Measurements from ENCODE around the gene ARCN1.
"Not testable (repeated sequence)": the region's sequence is repeated elsewhere in the genome, so short reads cannot be mapped to it uniquely, and the experiment has no call there.

ARCN1 gene

DNA sequence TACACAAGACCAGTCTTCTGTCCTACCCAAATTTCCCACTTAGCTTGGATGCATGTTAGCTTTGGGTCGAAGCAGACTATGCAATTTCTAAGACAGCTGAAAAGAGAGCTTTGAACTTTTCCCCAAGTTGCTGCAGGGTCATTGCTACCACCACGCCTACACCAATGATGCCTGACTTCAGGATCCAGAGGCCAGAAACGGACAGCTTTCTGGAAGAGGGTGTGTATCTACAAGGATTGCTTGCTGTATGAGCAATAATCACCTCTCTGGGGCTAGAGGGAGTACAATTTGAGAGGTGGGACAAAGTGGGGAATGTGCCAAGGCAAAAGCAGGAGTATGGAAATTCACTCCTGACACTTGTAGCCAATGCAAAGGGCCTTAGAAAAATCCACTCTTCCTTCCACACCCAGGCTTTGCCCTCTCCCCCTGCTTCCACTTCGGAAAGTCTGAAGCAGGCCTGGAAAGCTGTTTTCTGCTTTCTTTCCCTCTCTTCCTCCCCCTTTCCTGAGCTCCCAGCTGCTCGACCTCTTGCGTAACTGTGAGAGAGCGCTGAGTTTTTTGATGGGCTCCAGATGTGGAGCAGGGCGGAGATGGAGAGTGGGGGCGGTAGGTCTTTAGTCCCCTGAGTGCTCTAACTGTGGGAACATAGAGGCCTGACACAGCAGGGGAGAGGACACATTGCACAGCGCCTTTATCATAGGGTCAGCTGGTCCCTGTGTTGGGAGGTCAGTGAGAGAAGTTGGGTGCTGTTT is 33.1 kb downstream of the ARCN1 start:
- DNase-seq (ENCODE audit: low read depth, low spot score): no peak

DNA sequence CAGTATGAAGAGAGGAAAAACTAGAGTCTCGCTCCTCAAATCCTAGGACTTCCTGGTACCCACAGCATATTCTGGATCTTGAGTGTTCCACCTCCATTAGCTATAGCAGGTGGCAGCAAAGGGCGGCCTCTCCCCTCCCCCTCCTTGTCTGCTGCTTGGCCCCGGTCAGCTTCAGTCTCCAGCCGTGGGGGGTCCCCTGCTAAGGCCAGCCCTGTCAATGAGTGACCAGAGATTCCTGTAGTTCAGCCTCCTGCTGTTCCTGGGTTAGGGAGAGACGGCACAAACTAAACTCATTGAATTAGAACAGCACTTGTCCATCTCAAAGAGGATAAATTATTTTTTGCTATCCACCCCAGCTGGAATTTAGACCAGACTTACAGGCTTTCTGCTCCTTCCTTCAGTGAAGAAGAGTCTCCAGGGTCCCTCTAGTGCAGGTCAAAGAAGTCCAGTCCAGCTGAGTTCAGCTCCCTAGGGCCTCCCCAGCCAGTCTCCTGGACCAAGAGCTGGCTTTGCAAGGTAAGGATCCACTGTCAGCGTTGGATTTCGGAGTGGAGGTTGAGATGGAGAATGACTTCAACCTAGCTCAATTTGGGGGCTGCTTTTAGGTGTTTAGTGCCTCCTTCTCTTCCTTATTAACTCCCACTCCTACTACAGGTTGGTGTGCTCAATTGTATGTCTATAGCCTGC is 34.1 kb downstream of the ARCN1 start:
- no peak for DNase-seq (ENCODE audit: low read depth, low spot score)

DNA sequence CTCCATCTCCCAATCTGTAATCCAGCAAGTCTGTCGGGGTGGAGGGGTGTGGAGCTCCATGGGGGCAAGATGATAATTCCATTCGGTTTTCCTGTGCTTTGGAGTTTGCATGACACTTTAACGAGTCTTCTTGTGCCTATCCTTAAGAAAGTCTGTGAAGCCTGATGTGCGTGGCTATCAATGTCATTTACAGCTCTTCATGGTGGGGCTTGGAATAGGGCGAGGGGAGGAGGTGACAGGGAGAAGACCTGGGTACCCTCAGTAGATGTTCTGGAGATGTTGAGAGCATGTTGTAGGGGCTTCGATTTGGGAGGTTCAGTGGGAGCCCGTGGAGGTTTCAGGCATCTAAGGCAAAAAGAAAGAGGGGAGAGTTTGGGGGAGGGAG is 34.6 kb downstream of the ARCN1 start:
- no peak for DNase-seq (ENCODE audit: low read depth, low spot score)

DNA sequence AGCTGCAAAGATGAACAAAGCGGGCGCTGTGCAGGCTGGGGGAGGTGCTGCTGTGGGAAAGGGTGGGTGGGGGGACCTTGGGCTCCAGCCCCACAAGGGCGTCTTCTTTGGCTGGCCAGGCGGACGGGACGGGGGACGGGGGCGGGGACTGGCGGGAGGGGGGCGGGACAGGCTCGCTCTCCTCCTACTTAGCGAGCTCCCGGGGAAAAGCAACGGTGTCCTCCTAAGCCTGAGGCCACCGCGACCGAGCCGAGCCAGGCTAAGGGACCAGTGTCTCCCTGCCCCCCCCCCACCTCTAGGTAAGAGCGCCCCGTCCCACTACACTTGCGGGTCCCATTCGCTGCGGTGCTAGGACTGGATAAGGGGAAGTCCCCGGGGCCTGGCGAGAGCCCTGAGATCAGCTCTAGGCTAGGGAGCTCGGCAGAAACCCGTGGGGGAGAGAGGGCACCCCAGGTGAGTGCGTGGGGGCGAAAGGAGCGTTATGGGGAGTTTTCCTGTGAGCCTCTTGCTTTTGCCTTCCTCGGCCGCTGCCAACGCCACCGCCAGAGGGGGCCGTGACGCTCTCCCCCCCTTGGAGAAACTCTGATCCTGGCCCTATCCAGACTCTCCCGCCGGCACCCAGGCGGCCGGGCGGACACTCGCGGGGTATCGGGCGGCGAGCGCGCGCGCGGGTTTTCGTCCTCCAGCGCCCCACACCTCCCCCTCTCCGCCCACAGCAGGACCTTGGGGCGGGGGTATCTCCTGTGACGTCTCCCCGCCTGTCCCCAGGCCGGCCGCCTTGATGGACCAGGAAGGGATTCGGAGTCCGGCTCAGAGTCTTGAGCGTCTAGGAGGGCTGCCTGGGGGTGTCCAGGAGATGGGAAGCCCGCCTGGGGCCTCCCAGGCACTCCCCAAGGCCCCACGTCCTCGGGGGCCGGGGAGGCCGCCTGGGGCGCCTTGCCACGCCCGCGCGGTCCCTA is 35.5 kb downstream of the ARCN1 start, which contains the start of gene PHLDB1:
TSS of gene PHLDB1 (plus strand) at position 215 of the 959 bp plus-strand sequence. CDS start 6,222 bp downstream, outside the sequence.
- DNase-seq (ENCODE audit: low read depth, low spot score): no peak

DNA sequence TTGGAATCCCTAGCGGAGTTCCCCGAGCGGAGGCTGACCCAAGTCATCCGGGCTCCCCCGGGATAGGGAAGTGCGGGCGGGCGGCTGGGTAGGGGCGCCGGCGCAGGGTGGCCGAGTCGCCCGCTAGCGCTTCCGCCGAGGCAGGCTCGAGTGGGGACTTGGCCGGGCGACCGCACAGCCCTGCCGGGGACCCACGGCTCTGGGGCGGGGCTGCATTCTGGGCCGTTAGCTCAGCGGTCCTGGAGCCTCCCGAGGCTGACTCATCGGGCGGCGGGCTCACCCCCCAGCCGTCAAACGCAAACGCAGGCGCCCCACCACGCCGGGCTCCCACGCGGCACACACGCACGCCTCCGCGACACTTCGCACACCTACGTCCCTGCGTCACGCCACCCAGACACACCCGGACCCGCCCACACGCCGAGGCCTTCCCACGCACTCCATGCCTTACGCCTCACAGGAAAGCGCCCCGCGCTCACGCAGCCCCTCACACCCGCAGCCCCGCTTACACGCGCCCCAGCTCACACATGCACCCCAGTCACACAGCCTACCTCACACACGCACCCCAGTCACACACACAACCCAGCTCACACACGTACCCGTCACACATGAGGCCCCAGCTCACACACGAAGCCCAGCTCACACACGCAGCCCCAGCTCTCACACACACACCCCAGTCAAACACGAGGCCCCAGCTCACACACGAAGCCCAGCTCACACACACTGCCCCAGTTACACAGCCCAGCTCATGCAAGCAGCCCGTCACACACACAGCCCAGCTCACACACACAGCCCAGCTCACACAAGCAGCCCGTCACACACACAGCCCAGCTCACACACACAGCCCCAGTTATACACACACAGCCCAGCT is 36.4 kb downstream of the ARCN1 start:
- no peak for DNase-seq (ENCODE audit: low read depth, low spot score)

DNA sequence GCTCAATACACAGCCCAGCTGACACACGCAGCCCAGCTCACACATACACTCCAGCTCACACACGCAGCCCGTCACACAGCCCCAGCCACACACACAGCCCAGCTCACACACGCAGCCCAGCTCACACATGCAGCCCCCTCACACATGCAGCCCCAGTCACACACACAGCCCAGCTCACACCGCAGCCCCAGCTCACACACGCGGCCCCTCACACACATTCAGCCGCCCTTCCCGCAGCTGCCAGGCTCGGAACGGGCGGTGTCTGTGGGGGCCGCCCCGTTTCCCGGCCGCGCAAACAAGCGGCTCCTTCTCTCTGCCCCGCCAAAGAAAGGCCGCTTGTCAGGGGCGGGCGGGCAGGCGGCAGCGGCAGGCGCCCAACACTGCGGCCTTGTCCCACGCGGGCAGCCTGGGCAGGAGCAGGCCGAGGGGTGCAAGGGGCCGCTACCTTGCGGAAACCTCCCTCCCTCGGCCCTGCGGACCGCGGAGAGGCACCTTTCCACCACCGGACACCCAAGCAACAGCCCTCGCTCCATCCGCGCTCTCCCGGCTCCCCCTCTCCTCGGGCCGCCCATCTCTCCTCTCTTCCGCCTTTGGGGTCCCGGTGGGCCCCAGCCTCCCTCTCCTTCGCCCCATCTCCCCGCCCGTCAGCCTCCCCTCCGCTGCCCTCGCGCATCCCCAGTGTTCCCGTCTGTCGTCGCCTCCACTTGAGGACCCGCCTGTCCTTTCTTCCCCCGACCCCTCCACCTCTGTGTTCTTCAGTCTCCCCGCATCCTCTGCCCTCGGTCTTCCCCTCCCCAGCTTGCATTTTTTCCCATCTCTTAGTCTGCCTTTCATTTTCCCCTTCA is 37.4 kb downstream of the ARCN1 start:
- DNase-seq (ENCODE audit: low read depth, low spot score): no peak

DNA sequence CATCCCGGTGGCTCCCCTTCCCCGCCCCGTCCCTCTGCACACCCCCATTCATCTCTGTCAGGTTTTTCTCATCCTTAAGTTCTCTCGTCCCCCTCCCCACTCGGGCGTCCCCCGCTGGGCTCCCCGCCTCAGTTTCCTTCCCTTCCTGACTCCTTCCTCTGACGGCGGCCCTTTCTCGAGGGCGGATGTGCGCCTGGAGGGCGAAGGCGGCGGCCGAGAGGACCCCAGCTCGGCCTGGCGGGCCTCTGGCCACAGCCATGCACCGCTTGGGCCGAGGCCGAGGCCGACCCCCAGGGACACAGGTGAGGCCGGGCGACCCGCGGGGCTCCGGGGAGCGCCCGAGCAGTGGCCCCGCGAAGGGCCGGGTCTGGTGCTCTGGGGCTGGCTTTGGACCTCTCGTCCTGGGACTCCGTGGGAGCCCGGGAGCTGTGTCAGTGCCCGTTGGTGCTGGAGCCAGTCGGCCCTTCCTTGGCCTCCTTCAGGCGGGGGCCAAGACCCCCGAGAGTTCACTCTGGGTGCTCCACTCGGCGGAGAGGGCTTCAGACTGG is 38.1 kb downstream of the ARCN1 start:
- no peak for DNase-seq (ENCODE audit: low read depth, low spot score)

DNA sequence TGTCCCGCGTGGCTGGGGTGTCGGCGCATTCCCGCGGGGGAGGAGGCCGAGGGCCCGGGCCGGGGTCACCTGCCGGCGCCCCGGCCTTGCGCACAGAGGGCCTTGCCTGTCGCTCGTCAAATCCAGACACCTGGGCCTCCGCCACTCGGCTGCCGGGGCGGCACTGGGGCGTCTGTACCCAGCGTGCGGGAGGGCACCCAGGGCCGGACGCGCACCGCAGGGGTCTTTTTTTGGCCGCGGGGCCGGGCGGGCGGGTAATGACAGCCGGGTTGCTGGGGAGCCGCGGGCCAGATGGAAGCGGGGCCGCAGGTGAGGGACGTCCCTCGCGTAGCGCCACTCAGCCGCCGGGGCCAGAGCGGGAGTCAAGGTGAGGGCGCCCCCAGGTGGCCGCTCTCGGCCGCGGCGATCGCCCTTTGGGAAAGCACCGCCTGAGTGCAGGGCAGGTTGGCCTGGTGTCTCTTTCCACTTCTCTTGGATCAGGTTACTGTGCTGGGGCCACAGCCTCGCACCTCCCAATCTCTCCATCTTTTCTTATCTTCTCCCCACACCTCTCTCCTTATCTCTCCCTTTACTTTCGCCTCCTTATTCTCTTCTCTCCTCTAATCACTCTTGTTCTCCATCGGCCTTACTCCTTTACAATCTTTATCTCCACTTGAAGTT is 38.7 kb downstream of the ARCN1 start:
- DNase-seq (ENCODE audit: low read depth, low spot score): no peak

DNA sequence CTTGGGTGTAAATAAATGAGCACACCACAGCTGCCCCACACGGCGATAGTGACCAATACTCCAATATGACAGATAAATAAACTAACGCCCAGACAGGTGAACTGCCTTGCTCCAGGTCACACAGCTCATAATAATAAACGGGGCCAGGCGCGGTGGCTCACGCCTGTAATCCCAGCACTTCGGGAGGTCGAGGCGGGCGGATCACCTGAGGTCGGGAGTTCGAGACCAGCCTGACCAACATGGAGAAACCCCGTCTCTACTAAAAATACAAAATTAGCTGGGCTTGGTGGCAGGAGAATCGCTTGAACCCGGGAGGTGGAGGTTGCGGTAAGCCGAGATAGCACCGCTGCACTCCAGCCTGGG is 39.2 kb downstream of the ARCN1 start:
- not testable (repeated sequence) for DNase-seq (ENCODE audit: low read depth, low spot score)

DNA sequence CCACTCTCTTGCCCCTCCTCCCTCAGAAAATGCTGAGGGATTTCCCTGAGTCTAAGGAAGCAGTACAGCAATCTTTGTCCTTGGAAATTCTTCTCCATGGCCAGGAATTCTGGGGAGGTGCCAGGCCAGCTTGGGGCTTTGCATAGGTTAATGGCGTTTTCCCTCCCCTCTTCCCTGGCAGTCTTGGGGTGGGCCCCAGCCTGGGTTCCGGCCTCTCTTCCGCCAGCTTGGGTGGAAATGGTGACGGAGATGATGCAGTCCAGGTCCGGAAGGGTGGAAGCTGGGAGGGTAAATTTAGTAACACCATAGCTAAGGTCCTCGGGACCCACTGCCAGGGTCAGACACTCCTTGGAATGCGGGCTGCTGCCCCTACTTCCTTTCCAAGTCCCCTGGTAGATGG is 40.2 kb downstream of the ARCN1 start:
- no peak for DNase-seq (ENCODE audit: low read depth, low spot score)

DNA sequence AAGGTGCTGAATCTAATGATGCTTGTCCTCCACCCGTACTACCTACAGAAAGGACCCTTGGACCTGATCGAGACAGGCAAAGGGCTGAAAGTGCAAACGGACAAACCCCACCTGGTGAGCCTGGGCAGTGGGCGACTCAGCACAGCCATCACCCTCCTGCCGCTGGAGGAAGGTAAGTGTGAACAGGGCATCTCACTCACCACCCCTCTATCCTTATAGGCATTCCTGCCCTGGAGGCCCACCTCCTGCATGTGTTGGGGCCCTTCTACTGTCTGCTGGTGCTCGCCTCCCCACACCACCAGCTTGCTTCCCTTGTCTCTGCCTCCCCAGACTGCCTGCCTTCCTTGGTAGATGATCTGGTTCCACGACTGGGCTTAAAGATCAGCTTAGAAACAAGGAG is 42.3 kb downstream of the ARCN1 start:
- DNase-seq (ENCODE audit: low read depth, low spot score): no peak

DNA sequence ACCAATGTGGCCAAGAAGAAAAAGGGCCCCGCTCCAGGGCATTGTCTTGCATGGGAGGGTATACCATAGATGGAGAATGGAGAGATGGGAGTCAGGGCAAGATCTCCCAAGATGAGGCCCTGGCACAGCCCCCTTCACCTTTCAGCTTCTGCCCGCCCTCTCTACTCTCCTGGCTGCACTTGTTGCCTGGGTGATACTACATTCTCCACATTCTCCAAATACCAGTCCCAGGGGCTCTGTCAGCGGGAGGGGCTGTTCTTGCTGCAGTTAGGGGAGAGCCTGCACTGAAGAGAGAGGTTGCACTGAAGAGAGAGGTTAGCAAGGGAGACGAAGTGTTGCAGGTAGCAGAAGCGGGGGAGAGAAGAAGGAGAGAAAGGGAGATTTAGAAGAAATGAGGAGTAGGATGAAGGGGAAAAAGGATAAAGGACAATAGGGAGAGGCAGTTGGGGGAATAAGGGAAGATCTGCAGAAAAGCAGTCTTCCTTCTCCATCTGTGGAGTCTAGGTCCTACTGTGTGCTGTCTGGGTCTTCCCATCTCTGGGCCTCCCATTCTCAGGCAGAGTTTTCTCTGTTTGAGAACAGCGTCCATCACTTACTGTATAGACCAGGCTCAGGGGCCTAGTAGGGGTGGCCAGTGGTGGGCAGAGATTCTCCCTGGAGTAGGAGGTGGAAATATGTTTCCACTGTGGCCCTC is 43.2 kb downstream of the ARCN1 start:
- peak; percentile 94 for DNase-seq (ENCODE audit: low read depth, low spot score)

DNA sequence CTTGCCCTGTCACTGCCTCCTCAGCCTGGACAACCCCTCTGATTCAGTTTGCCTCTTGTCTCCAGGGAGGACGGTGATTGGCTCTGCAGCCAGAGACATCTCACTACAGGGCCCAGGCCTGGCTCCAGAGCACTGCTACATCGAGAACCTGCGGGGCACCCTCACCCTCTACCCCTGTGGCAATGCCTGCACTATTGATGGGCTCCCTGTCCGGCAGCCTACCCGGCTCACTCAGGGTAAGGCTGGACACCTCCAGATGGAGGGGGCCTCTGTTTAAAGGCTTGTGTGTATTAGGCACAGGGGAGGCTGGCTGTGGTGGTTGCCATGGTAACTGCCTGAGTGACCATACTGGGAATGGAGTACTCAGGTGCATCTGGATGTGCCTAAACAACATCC is 43.8 kb downstream of the ARCN1 start:
- no peak for DNase-seq (ENCODE audit: low read depth, low spot score)

DNA sequence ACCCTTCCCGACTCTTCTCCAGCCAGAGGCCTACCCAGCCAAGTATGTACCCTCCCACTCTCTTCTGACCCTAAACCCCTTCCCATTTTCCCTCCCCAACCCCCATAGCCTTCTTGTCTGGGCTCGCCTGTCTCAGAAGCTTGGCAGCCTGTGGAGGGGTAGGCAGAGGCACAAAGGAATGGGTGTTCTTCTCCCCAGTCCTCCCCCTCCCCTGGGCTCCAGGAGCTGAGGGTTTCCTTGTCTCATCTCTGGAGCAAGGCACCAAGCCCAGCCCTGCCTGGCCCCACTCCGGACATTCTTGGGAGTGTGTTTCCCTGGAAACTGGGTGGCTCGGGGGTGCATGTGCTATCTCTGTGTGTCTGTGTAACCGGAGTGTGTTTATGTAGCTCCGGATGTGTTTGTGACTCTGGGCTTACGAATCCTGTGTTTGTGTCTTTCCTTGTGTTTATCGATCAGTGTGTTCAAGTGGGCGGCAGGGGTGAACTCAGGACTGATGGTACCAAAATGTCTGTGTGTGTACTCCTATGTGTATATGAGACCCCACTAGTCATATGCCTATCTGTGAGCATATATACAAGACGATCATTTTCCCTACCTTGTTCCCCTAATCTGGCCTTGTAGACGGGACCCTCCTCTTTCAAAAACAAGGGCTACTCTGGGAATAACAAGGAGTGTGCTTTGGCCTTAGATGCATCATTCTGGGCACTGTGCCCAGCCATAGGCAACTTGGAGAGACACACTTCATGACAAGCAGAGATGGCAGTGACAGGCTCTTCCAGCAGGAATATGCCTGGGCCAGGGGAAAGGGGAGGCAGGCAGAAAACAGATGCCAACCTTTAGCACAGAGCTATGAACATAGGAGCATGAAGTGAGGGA is 46.1 kb downstream of the ARCN1 start:
- no peak for DNase-seq (ENCODE audit: low read depth, low spot score)

DNA sequence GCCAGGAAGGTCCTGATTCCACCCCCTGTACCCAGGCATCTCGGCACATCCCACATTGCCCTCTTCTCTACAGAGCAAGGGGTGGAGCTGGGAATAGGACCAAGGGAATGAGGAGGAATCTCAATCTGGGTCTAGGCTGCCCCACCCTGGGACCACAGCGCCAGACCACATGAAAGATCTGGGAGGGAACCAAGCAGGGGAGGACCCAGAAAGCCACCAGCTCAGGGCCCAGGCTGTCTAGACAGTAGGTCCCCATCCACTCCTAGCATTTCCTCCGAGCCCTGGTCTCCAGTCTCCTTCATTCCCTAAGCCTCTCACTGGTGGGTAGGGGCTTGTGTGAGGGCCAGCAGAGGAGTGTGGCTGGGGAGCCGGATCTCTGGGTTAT is 46.8 kb downstream of the ARCN1 start:
- no peak for DNase-seq (ENCODE audit: low read depth, low spot score)

DNA sequence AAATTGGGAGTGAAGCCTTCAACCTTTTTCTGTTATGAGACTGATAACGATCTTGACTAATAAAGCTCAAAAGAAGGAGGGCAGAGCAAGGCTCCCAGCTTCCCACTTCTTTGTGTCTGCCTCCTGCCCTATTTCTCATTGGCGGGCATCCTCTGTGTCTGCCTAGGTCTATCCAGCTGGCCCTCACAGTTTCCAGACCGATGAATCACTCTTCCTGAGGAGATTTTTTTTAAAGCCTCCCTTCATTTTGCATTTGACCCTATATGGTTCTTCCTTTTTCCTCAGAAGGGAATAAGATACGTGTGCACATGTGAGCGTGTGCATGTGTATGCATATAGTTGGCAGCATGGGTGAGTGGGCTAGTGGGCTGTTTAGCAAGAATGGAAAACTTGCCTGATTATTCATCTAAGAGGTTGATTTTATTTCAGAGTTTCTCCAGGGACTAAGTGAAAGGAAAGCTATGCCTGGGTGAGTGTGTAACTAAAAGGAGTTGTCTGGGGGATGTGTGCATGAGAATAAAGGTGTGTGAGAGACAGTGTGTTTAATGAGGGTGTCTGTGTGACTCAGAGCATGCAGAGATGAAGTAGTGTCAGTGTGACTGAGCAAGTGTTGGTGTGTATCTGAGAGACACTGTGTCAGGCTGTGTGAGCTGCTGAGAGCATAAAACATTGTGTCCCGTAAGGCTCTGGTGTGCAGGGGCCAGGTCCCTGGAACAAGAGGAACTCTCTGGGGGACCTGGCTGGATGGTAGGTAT is 47.4 kb downstream of the ARCN1 start:
- DNase-seq (ENCODE audit: low read depth, low spot score): no peak

DNA sequence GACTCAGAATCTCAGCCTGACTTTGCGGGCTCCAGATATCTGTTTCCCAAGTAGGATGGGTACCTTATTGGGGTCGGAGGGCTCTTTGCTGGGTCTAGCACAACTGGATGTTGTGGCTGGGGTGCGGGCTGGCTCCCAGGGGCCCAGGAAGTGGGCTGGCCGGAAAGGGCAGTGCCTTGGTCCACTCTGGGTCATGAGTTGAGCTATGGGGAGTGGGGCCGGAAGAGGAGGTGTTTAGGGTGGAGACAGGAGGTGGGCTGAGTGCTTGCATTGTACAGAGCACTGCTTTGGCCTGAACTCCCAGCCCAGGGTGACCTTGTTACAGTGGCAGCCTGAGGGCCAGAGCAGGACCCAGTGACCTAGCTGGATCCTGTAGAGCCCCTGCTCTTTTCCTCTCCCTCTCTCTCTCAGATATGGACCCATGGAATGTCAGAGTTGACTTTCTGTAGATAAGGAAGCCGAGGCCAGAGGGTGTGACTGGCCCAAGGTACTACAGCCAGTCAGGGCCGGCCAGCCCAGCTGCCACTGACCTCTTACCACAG is 48.4 kb downstream of the ARCN1 start:
- no peak for DNase-seq (ENCODE audit: low read depth, low spot score)
